Right renal cortex interstitium (tissue), 3 donors: ENCODE measurements around the gene CHODL. TPM values are rescaled to one million over a fixed set of nuclear protein-coding genes. Genes with fewer than 3 reads are reported as not detected.

Experiments used
- DNase-seq, 3 donors: peaks; one replicate each; pipeline ENCODE4 v3.0.0-alpha.2; 2013; ENCODE audit warnings: low read depth in 3 of 3, low spot score in 2 of 3
- polyA plus RNA-seq, 3 donors: library from polyadenylated mRNA; unstranded; fragments of 120-200 nt; gene quantifications; one replicate each; pipeline ENCODE4 v1.2.1, GENCODE V29; 2013; ENCODE audit not compliant: insufficient read length in 3 of 3

The CHODL gene
- polyA plus RNA-seq, 3 donors, result 37.1 to 62.5 (median 43.8) TPM

DNA sequence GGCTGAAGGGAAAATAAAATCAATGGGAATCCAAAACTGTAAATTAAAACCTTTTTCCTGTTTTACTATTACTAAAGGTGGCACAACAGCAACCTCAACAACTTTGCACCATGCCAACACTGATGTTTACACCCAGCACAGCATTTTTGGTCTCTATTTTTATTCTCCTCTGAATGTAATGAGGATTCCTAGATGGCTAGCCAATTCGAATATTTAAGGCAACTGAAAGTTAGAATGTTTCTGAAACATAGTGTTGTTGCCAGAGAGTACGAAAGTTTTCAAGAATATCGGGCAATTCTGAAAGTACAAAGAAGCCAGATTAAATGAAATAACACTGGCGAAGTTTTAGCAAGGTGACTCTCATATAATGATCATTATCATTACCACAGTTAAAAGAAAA is 40.7 kb downstream of the CHODL start:
- no peak for DNase-seq

DNA sequence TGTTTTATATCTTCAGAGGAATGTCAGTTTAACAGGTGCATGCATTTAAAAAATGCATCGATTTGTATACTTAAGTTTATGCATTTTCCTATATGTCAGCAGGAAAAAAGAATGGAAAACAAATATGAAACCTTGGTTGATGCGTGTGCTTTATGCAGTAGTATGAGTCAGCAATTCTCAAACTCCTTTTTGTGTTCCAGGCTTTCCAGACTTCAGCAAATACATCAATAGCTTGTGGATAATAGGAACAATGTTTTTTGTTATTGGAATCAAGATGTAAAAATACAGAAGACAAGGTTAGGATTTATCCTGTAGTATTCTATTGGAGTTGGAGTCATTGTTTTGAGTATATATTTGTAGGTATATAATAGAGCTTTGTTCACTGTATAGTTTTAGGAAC is 45.2 kb downstream of the CHODL start:
- DNase-seq, result no peak

DNA sequence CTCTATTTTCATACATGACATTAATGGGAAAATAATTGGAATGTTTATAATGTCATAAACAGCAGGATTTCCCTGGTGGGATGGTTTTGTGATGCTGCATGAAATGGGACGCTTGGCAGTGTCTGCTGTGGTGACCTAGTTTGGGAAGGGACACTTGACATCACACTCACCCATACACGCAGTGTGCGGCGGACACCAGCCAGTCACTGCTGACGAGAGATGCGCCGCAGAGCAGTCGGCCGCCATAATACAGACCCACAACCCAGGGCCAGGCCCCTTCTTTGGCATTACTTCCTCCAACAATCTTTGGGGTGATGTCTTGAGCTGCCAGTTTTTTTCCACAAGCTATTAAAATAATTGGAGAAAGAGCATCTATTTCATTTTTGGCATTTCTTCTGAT is 49.5 kb downstream of the CHODL start:
- no peak for DNase-seq

DNA sequence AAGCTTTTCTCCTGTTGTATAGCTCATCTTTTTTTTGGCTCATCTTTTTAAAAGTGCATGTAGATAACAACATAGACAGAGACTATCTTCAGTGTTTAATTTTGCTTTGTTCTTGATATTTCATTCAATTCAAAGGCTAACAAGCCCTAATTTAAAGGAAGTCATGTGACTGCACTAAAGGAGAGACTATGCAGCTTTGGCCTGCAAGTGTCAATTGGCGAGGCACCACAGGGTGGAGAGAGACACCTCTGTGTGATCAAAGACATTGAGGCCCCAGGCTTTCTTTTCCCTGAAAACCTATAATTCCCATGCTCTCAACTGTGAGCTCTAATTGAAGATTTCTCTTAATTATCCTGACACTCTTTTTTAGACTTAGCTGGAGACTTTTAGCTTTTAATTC is 53.6 kb downstream of the CHODL start:
- DNase-seq, result no peak

Other genes starting within 250 kb of the CHODL start
- under 1 TPM; 0.20 to 0.31 (median 0.29) TPM for gene TMPRSS15, start 159.0 kb downstream of the CHODL start, polyA plus RNA-seq